Measurements from ENCODE around the gene RNF212.

Gene RNF212

DNA sequence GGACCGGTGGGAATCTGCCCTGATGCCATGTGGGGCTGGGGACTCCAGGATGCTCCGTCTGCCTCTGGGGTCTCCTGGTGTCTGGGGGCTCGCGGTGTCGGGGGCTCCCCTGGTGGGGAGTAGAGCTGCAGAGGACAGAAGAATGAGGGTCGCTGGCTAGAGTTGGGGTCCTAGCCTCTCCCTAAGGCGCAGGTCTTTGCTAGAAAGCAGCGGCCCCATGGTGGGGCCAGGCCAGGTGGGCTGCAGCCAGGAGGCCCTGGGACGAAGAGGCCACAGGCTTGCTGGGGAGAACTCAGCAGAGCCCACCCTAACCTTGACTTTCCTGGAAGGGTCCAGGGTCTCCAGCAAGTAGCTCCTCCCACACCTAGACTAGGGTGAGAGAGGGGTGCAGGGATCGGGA is 80.5 kb downstream of the RNF212 start:
- TF ChIP-seq CREB1 (IDR thresholded peaks at IDR 0.05; ENCODE audit: low read depth): no peak
- TF ChIP-seq, protein P1, sequence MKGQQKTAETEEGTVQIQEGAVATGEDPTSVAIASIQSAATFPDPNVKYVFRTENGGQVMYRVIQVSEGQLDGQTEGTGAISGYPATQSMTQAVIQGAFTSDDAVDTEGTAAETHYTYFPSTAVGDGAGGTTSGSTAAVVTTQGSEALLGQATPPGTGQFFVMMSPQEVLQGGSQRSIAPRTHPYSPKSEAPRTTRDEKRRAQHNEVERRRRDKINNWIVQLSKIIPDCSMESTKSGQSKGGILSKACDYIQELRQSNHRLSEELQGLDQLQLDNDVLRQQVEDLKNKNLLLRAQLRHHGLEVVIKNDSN (IDR thresholded peaks at IDR 0.05): no peak
- no peak for TF ChIP-seq TEAD4 (IDR thresholded peaks at IDR 0.05)
- no peak for TF ChIP-seq RAD21 (IDR thresholded peaks at IDR 0.05; ENCODE audit: low read depth)
- no peak for TF ChIP-seq EGR1 (IDR thresholded peaks at IDR 0.05)
- TF ChIP-seq ZBTB7A (IDR thresholded peaks at IDR 0.05; ENCODE audit: low read depth): no peak
- no peak for TF ChIP-seq TCF12 (IDR thresholded peaks at IDR 0.05; ENCODE audit: low read depth)
- no peak for TF ChIP-seq NFIC (IDR thresholded peaks at IDR 0.05)
- TF ChIP-seq YY1 (IDR thresholded peaks at IDR 0.05; ENCODE audit: low read depth): no peak
- TF ChIP-seq CEBPB (IDR thresholded peaks at IDR 0.05): no peak
- no peak for TF ChIP-seq TAF1 (IDR thresholded peaks at IDR 0.05; ENCODE audit: low read depth)
- TF ChIP-seq, protein P2, sequence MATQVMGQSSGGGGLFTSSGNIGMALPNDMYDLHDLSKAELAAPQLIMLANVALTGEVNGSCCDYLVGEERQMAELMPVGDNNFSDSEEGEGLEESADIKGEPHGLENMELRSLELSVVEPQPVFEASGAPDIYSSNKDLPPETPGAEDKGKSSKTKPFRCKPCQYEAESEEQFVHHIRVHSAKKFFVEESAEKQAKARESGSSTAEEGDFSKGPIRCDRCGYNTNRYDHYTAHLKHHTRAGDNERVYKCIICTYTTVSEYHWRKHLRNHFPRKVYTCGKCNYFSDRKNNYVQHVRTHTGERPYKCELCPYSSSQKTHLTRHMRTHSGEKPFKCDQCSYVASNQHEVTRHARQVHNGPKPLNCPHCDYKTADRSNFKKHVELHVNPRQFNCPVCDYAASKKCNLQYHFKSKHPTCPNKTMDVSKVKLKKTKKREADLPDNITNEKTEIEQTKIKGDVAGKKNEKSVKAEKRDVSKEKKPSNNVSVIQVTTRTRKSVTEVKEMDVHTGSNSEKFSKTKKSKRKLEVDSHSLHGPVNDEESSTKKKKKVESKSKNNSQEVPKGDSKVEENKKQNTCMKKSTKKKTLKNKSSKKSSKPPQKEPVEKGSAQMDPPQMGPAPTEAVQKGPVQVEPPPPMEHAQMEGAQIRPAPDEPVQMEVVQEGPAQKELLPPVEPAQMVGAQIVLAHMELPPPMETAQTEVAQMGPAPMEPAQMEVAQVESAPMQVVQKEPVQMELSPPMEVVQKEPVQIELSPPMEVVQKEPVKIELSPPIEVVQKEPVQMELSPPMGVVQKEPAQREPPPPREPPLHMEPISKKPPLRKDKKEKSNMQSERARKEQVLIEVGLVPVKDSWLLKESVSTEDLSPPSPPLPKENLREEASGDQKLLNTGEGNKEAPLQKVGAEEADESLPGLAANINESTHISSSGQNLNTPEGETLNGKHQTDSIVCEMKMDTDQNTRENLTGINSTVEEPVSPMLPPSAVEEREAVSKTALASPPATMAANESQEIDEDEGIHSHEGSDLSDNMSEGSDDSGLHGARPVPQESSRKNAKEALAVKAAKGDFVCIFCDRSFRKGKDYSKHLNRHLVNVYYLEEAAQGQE (IDR thresholded peaks at IDR 0.05; ENCODE audit: low read depth): no peak
- no peak for TF ChIP-seq FOXM1 (IDR thresholded peaks at IDR 0.05; ENCODE audit: borderline replicate concordance, low read depth)
- TF ChIP-seq, protein P3, sequence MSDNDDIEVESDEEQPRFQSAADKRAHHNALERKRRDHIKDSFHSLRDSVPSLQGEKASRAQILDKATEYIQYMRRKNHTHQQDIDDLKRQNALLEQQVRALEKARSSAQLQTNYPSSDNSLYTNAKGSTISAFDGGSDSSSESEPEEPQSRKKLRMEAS (IDR thresholded peaks at IDR 0.05): no peak
- no peak for TF ChIP-seq EP300 (IDR thresholded peaks at IDR 0.05; ENCODE audit: borderline replicate concordance)

DNA sequence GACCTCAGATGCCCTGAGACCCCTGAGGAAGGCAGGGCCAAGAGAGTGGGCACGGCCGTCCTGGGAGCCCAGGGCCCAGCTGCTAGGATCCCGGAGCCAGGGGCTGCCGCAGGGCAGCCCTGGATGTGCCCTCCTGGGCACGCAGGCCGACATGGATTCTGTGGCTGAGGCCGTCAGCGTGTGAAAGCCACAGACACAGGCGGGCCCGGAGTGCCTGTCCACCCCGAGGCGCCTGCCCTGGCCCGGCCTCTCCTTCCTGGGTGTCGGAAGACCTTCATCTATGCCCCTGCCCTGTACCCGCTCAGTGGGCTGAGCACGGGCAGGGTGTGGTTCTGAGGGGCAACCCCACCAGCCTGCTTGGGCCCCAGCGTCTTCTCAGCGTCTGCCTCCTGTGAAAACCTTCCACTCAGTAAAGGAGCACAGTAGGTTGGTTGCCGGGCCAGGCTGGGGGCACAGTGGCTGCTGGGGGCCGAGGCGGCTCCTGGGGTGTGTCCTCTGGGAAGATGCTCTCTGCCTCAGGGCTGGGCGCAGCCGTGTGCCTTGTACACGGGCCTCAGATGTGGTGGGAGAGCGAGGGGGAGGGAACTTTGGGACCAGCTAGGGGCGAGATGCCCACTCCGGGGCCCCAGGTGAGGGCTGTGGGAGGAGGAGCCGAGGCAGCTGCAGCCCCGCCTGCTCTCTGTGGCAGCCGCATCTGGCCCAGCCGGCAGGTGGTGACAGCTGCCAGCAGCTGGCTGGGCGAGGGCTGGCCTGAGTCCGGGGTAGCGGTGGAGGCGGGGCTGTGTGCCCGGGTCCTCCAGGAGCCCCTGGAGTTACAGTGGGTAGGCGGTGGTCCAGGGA is 81.2 kb downstream of the RNF212 start:
- TF ChIP-seq NFIC (IDR thresholded peaks at IDR 0.05) (no peak), TCF12 (IDR thresholded peaks at IDR 0.05; ENCODE audit: low read depth) (no peak), RAD21 (IDR thresholded peaks at IDR 0.05; ENCODE audit: low read depth) (peak; percentile 52), TAF1 (IDR thresholded peaks at IDR 0.05; ENCODE audit: low read depth) (no peak)
- TF ChIP-seq, protein P1 (IDR thresholded peaks at IDR 0.05): no peak
- TF ChIP-seq, protein P3 (IDR thresholded peaks at IDR 0.05): no peak

DNA sequence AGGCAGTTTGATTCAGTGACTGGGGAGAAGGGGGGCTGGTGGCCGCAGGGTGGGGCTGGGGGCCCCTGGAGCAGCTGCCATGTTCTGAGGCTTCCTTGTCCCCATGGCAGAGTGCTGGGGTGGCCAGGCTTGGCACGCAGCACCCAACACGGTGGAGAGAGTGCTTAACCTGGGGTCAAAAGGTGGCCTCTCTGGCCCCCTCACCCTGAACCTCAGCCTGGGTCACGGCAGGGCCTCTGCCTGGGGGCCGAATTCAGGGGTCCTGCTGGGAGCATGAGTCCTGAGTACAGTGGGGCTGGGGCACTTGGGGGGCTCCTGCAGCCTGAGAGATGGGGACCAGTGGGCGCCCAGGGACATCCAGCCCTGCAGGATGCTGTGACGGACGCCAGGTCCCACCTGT is 82.0 kb downstream of the RNF212 start:
- TF ChIP-seq EGR1 (IDR thresholded peaks at IDR 0.05) (no peak), EP300 (IDR thresholded peaks at IDR 0.05; ENCODE audit: borderline replicate concordance) (no peak), NFIC (IDR thresholded peaks at IDR 0.05) (no peak), ZBTB7A (IDR thresholded peaks at IDR 0.05; ENCODE audit: low read depth) (no peak), CREB1 (IDR thresholded peaks at IDR 0.05; ENCODE audit: low read depth) (no peak), RAD21 (IDR thresholded peaks at IDR 0.05; ENCODE audit: low read depth) (no peak), TEAD4 (IDR thresholded peaks at IDR 0.05) (no peak), CEBPB (IDR thresholded peaks at IDR 0.05) (no peak), TAF1 (IDR thresholded peaks at IDR 0.05; ENCODE audit: low read depth) (no peak), YY1 (IDR thresholded peaks at IDR 0.05; ENCODE audit: low read depth) (no peak), FOXM1 (IDR thresholded peaks at IDR 0.05; ENCODE audit: borderline replicate concordance, low read depth) (no peak), TCF12 (IDR thresholded peaks at IDR 0.05; ENCODE audit: low read depth) (no peak)
- TF ChIP-seq, protein P3 (IDR thresholded peaks at IDR 0.05): no peak
- TF ChIP-seq, protein P1 (IDR thresholded peaks at IDR 0.05): no peak
- TF ChIP-seq, protein P2 (IDR thresholded peaks at IDR 0.05; ENCODE audit: low read depth): no peak

DNA sequence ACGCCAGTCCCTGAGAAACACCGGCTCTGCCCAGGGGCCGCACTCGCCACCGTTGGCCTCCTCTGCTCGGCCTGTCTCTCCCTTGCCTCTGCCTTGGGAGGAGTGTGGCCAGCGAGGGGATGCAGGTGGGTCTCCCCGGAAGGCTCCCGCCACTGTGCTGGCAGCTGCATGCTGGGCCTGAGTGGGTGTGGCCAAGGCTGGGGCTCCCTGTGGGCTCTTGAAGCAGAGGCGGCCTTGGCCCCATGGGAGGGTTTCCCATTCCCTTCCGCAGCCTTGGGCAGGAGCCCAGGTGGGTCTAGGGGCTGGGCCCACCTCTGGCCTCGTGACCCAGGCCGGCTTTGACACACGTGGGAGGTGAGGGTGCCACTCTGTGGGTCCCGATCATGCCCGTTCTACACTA is 82.8 kb downstream of the RNF212 start:
- TF ChIP-seq, protein P3 (IDR thresholded peaks at IDR 0.05): no peak
- no peak for TF ChIP-seq ZBTB7A (IDR thresholded peaks at IDR 0.05; ENCODE audit: low read depth)
- TF ChIP-seq, protein P2 (IDR thresholded peaks at IDR 0.05; ENCODE audit: low read depth): no peak
- no peak for TF ChIP-seq YY1 (IDR thresholded peaks at IDR 0.05; ENCODE audit: low read depth)
- no peak for TF ChIP-seq EGR1 (IDR thresholded peaks at IDR 0.05)

Data from Ishikawa (cell line).